Neuronal stem cell (in vitro differentiated cells): ENCODE results near the gene PYGO2.
A peak's percentile ranks its signal among the peaks of the same experiment; 100 is the strongest.

Source experiments
- DNase-seq: peaks from one replicate; pipeline ENCODE4 v3.0.0-alpha.2; 2013; ENCODE audit warnings: low spot score
- H2AFZ ChIP-seq: one replicate; pipeline ENCODE4 v1.6.1; 2013; ENCODE audit warnings: mild to moderate bottlenecking, low read length, inconsistent platforms
- H2AK5ac ChIP-seq: 2 replicates; pipeline ENCODE4 v1.6.1; 2013; ENCODE audit warnings: low read depth, mild to moderate bottlenecking, inconsistent platforms, low read length, moderate library complexity, mixed read lengths
- H2BK120ac ChIP-seq: 2 replicates; pipeline ENCODE4 v1.6.1; 2013; ENCODE audit warnings: low read depth, mild to moderate bottlenecking, inconsistent platforms, low read length, moderate library complexity, mixed read lengths
- H2BK12ac ChIP-seq: one replicate; pipeline ENCODE4 v1.6.1; 2013; ENCODE audit warnings: low read length, inconsistent platforms
- H2BK15ac ChIP-seq: 2 replicates; pipeline ENCODE4 v1.6.1; 2013; ENCODE audit warnings: mild to moderate bottlenecking, low read length, inconsistent platforms, mixed read lengths
- H2BK5ac ChIP-seq: one replicate; pipeline ENCODE4 v1.6.1; 2013; ENCODE audit warnings: inconsistent platforms, mild to moderate bottlenecking, low read length, moderate library complexity
- H3K14ac ChIP-seq: one replicate; pipeline ENCODE4 v1.6.1; 2013; ENCODE audit warnings: low read length, inconsistent platforms
- H3K18ac ChIP-seq: 2 replicates; pipeline ENCODE4 v1.6.1; 2013; ENCODE audit warnings: low read length, inconsistent platforms
- H3K23ac ChIP-seq: 2 replicates; pipeline ENCODE4 v1.6.1; 2013; ENCODE audit warnings: low read depth, mild to moderate bottlenecking, mixed read lengths, low read length, inconsistent platforms; ENCODE audit not compliant: poor library complexity
- H3K27ac ChIP-seq: replicated peaks from 3 replicates; pipeline ENCODE4 v1.5.1; 2013; ENCODE audit warnings: low read length, inconsistent platforms
- H3K27me3 ChIP-seq, 3 experiments: 2 replicates each; pipeline ENCODE4 v1.6.1; 2013; ENCODE audit warnings: low read length in 3 of 3, mild to moderate bottlenecking in 2 of 3, inconsistent platforms in 1 of 3, low read depth in 1 of 3, mixed read lengths in 1 of 3, moderate library complexity in 1 of 3; ENCODE audit not compliant: control insufficient read depth in 3 of 3, insufficient read depth in 3 of 3
- H3K36me3 ChIP-seq, 2 donors: replicated peaks in 1 of 2; 2 replicates each; pipeline ENCODE4 v1.6.1; 2013; ENCODE audit warnings: low read length in 2 of 2; ENCODE audit not compliant: control insufficient read depth in 2 of 2, insufficient read depth in 2 of 2
- H3K4ac ChIP-seq: 2 replicates; pipeline ENCODE4 v1.6.1; 2013; ENCODE audit warnings: inconsistent platforms, mild to moderate bottlenecking, low read length, moderate library complexity
- H3K4me1 ChIP-seq, 2 donors: 1 replicate in 1 of 2; 2 replicates in 1 of 2; pipeline ENCODE4 v1.6.1; 2013; ENCODE audit warnings: low read length in 2 of 2, low read depth in 1 of 2; ENCODE audit not compliant: control insufficient read depth in 2 of 2, insufficient read depth in 1 of 2
- H3K4me2 ChIP-seq: one replicate; pipeline ENCODE4 v1.6.1; 2013; ENCODE audit warnings: mild to moderate bottlenecking, low read length, inconsistent platforms; ENCODE audit not compliant: insufficient read depth, poor library complexity, severe bottlenecking
- H3K4me3 ChIP-seq, 2 donors: 2 replicates each; pipeline ENCODE4 v1.5.1; 2013; ENCODE audit warnings: low read length in 2 of 2, mild to moderate bottlenecking in 2 of 2, inconsistent platforms in 1 of 2, moderate library complexity in 1 of 2
- H3K79me1 ChIP-seq: one replicate; pipeline ENCODE4 v1.6.1; 2013; ENCODE audit warnings: low read depth, mild to moderate bottlenecking, inconsistent platforms, low read length, moderate library complexity
- H3K9ac ChIP-seq: one replicate; pipeline ENCODE4 v1.6.1; 2013; ENCODE audit warnings: mild to moderate bottlenecking, low read depth, low read length, inconsistent platforms; ENCODE audit not compliant: poor library complexity
- H3K9me3 ChIP-seq, 2 donors: replicated peaks in 1 of 2; 2 replicates each; pipeline versions ENCODE3 to v1.6.1; 2013; ENCODE audit warnings: low read length in 2 of 2, mild to moderate bottlenecking in 2 of 2, inconsistent platforms in 1 of 2, low read depth in 1 of 2, mixed read lengths in 1 of 2, moderate library complexity in 1 of 2; ENCODE audit not compliant: control insufficient read depth in 2 of 2, insufficient read depth in 1 of 2
- H4K8ac ChIP-seq: one replicate; pipeline ENCODE4 v1.6.1; 2013; ENCODE audit warnings: low read depth, mild to moderate bottlenecking, inconsistent platforms, low read length, moderate library complexity
- H4K91ac ChIP-seq: one replicate; pipeline ENCODE4 v1.6.1; 2013; ENCODE audit warnings: low read length, low read depth, mild to moderate bottlenecking, inconsistent platforms; ENCODE audit not compliant: poor library complexity
- WGBS, 2 donors: extraction: QIAGEN DNeasy Blood & Tissue Kit; methylation state at CpG; one replicate each; pipeline ENCODE4 v1.1.7; 2013; ENCODE audit warnings: missing lambda C conversion rate in 2 of 2, mixed read lengths in 1 of 2; ENCODE audit not compliant: insufficient read length in 2 of 2, insufficient replicate concordance in 1 of 2; ENCODE audit errors: extremely low coverage in 2 of 2; 5-methylcytosine and 5-hydroxymethylcytosine counted together

Gene PYGO2

DNA sequence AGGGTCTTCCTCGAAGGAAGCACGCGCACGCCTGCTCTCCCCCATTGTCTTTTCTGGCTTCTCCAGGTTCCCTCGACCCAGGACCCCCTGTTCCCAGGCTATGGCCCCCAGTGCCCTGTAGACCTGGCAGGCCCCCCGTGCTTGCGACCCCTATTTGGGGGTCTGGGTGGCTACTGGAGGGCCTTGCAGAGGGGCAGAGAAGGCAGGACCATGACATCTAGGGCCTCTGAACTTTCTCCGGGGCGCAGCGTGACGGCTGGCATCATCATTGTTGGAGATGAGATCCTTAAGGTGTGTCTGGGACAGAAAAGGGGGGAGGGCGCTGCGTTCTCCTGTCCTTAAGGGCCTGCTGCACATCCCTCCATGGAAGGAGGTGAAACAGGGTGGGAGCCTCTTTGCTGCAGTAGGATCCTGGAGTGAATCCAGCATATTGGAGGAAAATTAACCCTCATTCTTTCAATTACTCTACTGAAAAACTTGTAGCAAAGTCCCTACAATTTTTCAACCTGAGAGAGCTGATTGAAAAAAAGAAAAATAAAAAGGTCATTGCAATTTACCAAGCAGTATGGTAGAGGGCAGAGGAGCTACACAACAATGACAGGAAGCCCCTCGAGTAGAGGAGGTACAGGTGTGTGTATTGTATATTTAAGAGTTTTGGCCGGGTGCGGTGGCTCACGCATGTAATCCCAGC is 22.3 kb upstream of the PYGO2 start:
- Histone ChIP-seq H3K4me3 (peak overlapping the region; percentile 73 to 89), H3K79me1 (peaks cover 12% of the 10 kb centered on the region), H3K4ac (peak overlapping the region; percentile 26), H3K9ac (peak overlapping the region; percentile 82), H3K9me3 (no peaks in the 10 kb centered on the region), H2AFZ (peak overlapping the region; percentile 55), H3K23ac (peak overlapping the region; percentile 11), H4K8ac (no peak overlapping the region), H3K4me1 (peaks cover 1 to 5% of the 10 kb centered on the region in 2 donors), H2AK5ac (peak overlapping the region; percentile 59), H2BK12ac (no peak overlapping the region), H2BK5ac (no peak overlapping the region), H3K18ac (no peak overlapping the region), H3K14ac (no peak overlapping the region), H2BK15ac (no peak overlapping the region), H3K4me2 (peak overlapping the region; percentile 84), H3K27ac (no peak overlapping the region), H3K36me3 (peaks cover 22 to 62% of the 10 kb centered on the region in 2 donors), H2BK120ac (no peak overlapping the region), H3K27me3 (no peaks in the 10 kb centered on the region), H4K91ac (no peak overlapping the region)
- no peak for DNase-seq
- no CpG with 5 or more reads among the region's 17 CpGs for WGBS, 2 donors

DNA sequence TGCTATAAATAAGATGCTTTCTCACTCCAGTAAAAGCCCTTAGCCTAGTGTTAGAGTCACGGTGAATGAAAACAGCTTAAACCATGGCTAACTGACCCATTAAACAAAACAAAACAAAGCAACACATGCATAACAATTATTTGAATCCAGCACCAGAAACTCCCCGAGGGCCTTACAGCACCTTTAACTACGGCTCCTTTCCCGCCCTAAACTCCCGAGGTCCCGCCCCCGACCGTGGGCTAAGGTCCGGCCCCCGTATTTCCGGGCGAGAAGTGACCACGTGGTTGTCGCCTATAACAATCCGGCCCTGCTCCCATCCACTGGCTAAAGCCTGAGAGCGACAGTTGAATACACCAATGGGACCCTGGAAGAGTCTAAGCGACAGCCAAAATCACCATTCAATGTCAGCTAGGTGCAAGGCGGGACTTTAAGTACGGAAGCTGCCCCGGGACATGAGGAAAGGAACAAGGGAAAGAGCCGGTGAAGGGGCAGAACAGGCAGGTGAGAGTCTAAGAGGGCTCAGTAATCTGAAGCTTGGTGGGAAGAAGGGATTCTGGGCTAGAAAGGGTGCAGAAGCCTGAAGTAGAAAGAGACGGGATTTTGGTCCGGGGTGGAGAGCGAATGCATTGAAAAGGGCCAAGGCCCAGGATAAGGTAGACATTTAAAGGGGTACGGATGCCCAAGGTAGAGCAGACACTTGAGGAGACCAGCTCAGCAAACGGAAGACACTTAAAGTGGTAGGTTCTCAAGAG is 21.5 kb upstream of the PYGO2 start, which contains the start of gene FLAD1:
TSS of gene FLAD1 (plus strand) at position 448 of the 752 bp plus-strand sequence. CDS start 351 bp downstream, outside the sequence.
- H2BK120ac ChIP-seq: no peak within 1 kb of the TSS
- peaks cover 9% of the 10 kb centered on the region for H3K79me1 ChIP-seq
- peaks cover 19 to 59% of the 10 kb centered on the region in 2 donors for H3K36me3 ChIP-seq
- H4K8ac ChIP-seq: no peak within 1 kb of the TSS
- WGBS, 2 donors: no CpG with 5 or more reads among the region's 26 CpGs
- peak within 1 kb of the TSS; percentile 57 for H3K18ac ChIP-seq
- H3K9ac ChIP-seq: peak within 1 kb of the TSS; percentile 82
- H3K4ac ChIP-seq: peak within 1 kb of the TSS; percentile 26
- DNase-seq: peak; percentile 99
- no peak within 1 kb of the TSS for H3K14ac ChIP-seq
- peaks cover 1 to 5% of the 10 kb centered on the region in 2 donors for H3K4me1 ChIP-seq
- H4K91ac ChIP-seq: no peak within 1 kb of the TSS
- H2AK5ac ChIP-seq: peak within 1 kb of the TSS; percentile 59
- H3K27me3 ChIP-seq: no peaks in the 10 kb centered on the region
- H2BK12ac ChIP-seq: no peak within 1 kb of the TSS
- H3K23ac ChIP-seq: peak within 1 kb of the TSS; percentile 11
- H3K4me3 ChIP-seq: peak within 1 kb of the TSS; percentile 73 to 89
- H2BK15ac ChIP-seq: no peak within 1 kb of the TSS
- no peaks in the 10 kb centered on the region for H3K9me3 ChIP-seq
- H3K27ac ChIP-seq: peak within 1 kb of the TSS; percentile 70
- H2BK5ac ChIP-seq: no peak within 1 kb of the TSS
- peak within 1 kb of the TSS; percentile 77 for H2AFZ ChIP-seq
- peak within 1 kb of the TSS; percentile 84 for H3K4me2 ChIP-seq

DNA sequence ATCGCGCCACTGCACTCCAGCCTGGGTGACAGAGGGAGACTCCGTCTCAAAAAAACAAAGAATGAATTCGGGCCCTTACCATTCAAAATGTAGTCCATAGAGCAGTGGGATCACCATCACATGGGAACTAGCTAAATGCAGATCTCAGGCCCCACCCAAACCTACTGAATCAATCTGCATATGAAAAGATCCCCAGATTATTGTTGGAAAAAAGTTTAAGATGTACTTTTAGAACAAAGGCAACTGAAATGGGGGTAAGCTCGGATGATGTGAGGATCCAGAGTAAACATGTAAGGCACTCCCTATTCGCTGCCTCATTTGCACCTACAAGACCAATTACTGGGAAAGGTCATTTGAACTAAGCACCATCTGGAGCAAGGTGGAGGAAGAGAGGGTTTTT is 20.8 kb upstream of the PYGO2 start:
- no peak overlapping the region for H2BK5ac ChIP-seq
- H3K4me3 ChIP-seq: peak overlapping the region; percentile 73 to 74
- no peak overlapping the region for H2BK12ac ChIP-seq
- H2BK15ac ChIP-seq: no peak overlapping the region
- H2AK5ac ChIP-seq: no peak overlapping the region
- WGBS, 2 donors: no CpG with 5 or more reads among the region's 6 CpGs
- H3K27me3 ChIP-seq: no peaks in the 10 kb centered on the region
- no peak overlapping the region for H3K18ac ChIP-seq
- H3K9ac ChIP-seq: no peak overlapping the region
- no peak overlapping the region for H3K4ac ChIP-seq
- H3K4me2 ChIP-seq: peak overlapping the region; percentile 29
- H3K27ac ChIP-seq: peak overlapping the region; percentile 70
- H3K14ac ChIP-seq: no peak overlapping the region
- no peak overlapping the region for H4K91ac ChIP-seq
- H3K4me1 ChIP-seq: peaks cover 1 to 5% of the 10 kb centered on the region in 2 donors
- peaks cover 15 to 59% of the 10 kb centered on the region in 2 donors for H3K36me3 ChIP-seq
- no peaks in the 10 kb centered on the region for H3K9me3 ChIP-seq
- H3K23ac ChIP-seq: no peak overlapping the region
- H2BK120ac ChIP-seq: no peak overlapping the region
- H2AFZ ChIP-seq: peak overlapping the region; percentile 77
- H3K79me1 ChIP-seq: peaks cover 9% of the 10 kb centered on the region
- no peak for DNase-seq
- H4K8ac ChIP-seq: no peak overlapping the region

DNA sequence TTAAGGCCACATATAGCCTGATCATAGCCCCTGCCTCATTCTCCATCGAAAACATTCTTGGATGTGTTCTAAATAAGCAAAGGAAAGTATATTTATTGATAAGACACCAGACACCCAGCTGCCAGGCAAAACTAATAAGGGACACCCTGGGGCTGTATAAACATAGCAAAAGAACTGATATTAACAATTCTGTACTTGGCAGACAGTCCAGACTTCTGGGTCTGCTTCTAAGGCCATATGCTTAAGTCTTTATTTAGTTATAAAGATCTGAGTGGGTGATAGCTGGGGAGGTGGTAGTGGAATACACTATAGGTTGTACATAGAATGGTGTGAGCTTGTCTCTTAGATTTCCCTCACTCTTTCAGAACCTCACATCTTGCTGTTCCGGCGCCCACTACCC is 16.8 kb upstream of the PYGO2 start:
- no peak for DNase-seq
- no peak overlapping the region for H3K9ac ChIP-seq
- H2BK5ac ChIP-seq: no peak overlapping the region
- no peak overlapping the region for H3K27ac ChIP-seq
- no peaks in the 10 kb centered on the region for H3K27me3 ChIP-seq
- H3K36me3 ChIP-seq: peaks cover 13 to 51% of the 10 kb centered on the region in 2 donors
- no peak overlapping the region for H2BK15ac ChIP-seq
- H2BK120ac ChIP-seq: no peak overlapping the region
- no peak overlapping the region for H2BK12ac ChIP-seq
- H3K79me1 ChIP-seq: peaks cover 2% of the 10 kb centered on the region
- no peak overlapping the region for H4K91ac ChIP-seq
- no peak overlapping the region for H3K18ac ChIP-seq
- H3K4ac ChIP-seq: no peak overlapping the region
- H3K23ac ChIP-seq: no peak overlapping the region
- no peak overlapping the region for H3K14ac ChIP-seq
- no peak overlapping the region for H3K4me3 ChIP-seq
- H2AK5ac ChIP-seq: no peak overlapping the region
- H2AFZ ChIP-seq: no peak overlapping the region
- H3K4me1 ChIP-seq: peaks cover 2 to 11% of the 10 kb centered on the region in 2 donors
- H3K4me2 ChIP-seq: no peak overlapping the region
- no peaks in the 10 kb centered on the region for H3K9me3 ChIP-seq
- WGBS, 2 donors: no CpG with 5 or more reads among the region's 3 CpGs
- H4K8ac ChIP-seq: no peak overlapping the region
